DND-41 (cell line): Measurements from ENCODE around the gene PTPRN2.

ENCODE experiments used
- ATAC-seq: fragments of 200-7000 bp; cut with Tn5 transposase; 3 replicates; pipeline ENCODE4 v1.9.1; 2021; ENCODE audit warnings: low read depth; ENCODE audit not compliant: insufficient read depth
- DNase-seq: peaks from one replicate; pipeline ENCODE4 v3.0.0-alpha.2; 2020
- H2AFZ ChIP-seq: 2 replicates; pipeline ENCODE4 v1.6.0; 2012; ENCODE audit warnings: low read depth, low read length
- H3K27ac ChIP-seq: 2 replicates; pipeline ENCODE4 v1.5.1; 2012; ENCODE audit warnings: low read length, inconsistent platforms
- H3K27me3 ChIP-seq: fragments of 200-600 bp; sonication (generic); 2 replicates; pipeline ENCODE4 v1.6.0; 2012; ENCODE audit warnings: low read length, mild to moderate bottlenecking, inconsistent platforms; ENCODE audit not compliant: insufficient read depth, poor library complexity
- H3K36me3 ChIP-seq: 2 replicates; pipeline ENCODE4 v1.5.1; 2012; ENCODE audit warnings: low read length, inconsistent platforms; ENCODE audit not compliant: insufficient read depth
- H3K4me1 ChIP-seq: 2 replicates; pipeline ENCODE4 v1.5.1; 2012; ENCODE audit warnings: mild to moderate bottlenecking, low read length; ENCODE audit not compliant: insufficient read depth
- H3K4me2 ChIP-seq: 2 replicates; pipeline ENCODE4 v1.6.0; 2012; ENCODE audit warnings: mild to moderate bottlenecking, moderate library complexity, low read length, inconsistent platforms; ENCODE audit not compliant: insufficient read depth
- H3K4me3 ChIP-seq, 2 experiments: fragments of 200-600 bp in 1 of 2; shearing (Covaris generic) in 1 of 2; 2 replicates each; pipeline ENCODE4 v1.5.1; 2012 to 2016; ENCODE audit warnings: inconsistent platforms in 2 of 2, low read length in 2 of 2, mild to moderate bottlenecking in 2 of 2, low read depth in 1 of 2, moderate library complexity in 1 of 2
- H3K79me2 ChIP-seq: 2 replicates; pipeline ENCODE4 v1.6.0; 2012; ENCODE audit warnings: low read length, inconsistent platforms; ENCODE audit not compliant: insufficient read depth
- H3K9ac ChIP-seq: 2 replicates; pipeline ENCODE4 v1.6.0; 2012; ENCODE audit warnings: low read depth, mild to moderate bottlenecking, inconsistent platforms, low read length, moderate library complexity
- H3K9me3 ChIP-seq: 2 replicates; pipeline ENCODE4 v1.5.1; 2012; ENCODE audit warnings: low read length, moderate library complexity, mild to moderate bottlenecking, inconsistent platforms; ENCODE audit not compliant: insufficient read depth, severe bottlenecking
- H4K20me1 ChIP-seq: 2 replicates; pipeline ENCODE4 v1.6.0; 2012; ENCODE audit warnings: low read length; ENCODE audit not compliant: insufficient read depth
- CTCF ChIP-seq: IDR thresholded peaks from 2 replicates; pipeline ENCODE4 v1.5.1; 2012; ENCODE audit warnings: borderline replicate concordance, low read length, moderate library complexity, mild to moderate bottlenecking; ENCODE audit not compliant: poor library complexity, severe bottlenecking; ENCODE audit errors: extremely low read depth
- EZH2 ChIP-seq: IDR thresholded peaks from 3 replicates; pipeline ENCODE4 v1.6.1; 2012; ENCODE audit warnings: borderline replicate concordance, low read depth, mild to moderate bottlenecking, moderate library complexity, low read length, inconsistent platforms; ENCODE audit not compliant: severe bottlenecking

Gene PTPRN2

GRCh38 chr7:157775560-157776332, 811.9 kb downstream of the PTPRN2 start:
- no peak overlapping the region for H3K27ac ChIP-seq
- H3K27me3 ChIP-seq: peaks cover 10% of the 10 kb centered on the region
- H3K9ac ChIP-seq: no peak overlapping the region
- no peaks in the 10 kb centered on the region for H3K79me2 ChIP-seq
- H3K9me3 ChIP-seq: peaks cover 2% of the 10 kb centered on the region
- DNase-seq (no peak), ATAC-seq (no peak)
- TF ChIP-seq EZH2 (no peak), CTCF (no peak)
- H4K20me1 ChIP-seq: no peaks in the 10 kb centered on the region; the same call in 1 of the 2 replicates
- H3K36me3 ChIP-seq: no peaks in the 10 kb centered on the region
- no peaks in the 10 kb centered on the region for H3K4me1 ChIP-seq
- H2AFZ ChIP-seq: no peak overlapping the region
- H3K4me3 ChIP-seq: no peak overlapping the region
- no peak overlapping the region for H3K4me2 ChIP-seq

GRCh38 chr7:157775021-157775559, 812.5 kb downstream of the PTPRN2 start:
- TF ChIP-seq EZH2: no peak
- TF ChIP-seq CTCF: no peak

GRCh38 chr7:157774495-157774894, 813.1 kb downstream of the PTPRN2 start:
- no peaks in the 10 kb centered on the region; the same call in 1 of the 2 replicates for H4K20me1 ChIP-seq
- H3K27me3 ChIP-seq: peaks cover 10% of the 10 kb centered on the region
- ATAC-seq (no peak), DNase-seq (no peak)
- no peak overlapping the region for H3K4me2 ChIP-seq
- no peak overlapping the region for H3K9ac ChIP-seq
- TF ChIP-seq EZH2 (no peak), CTCF (no peak)
- H3K9me3 ChIP-seq: peaks cover 2% of the 10 kb centered on the region
- no peaks in the 10 kb centered on the region for H3K79me2 ChIP-seq
- H3K36me3 ChIP-seq: no peaks in the 10 kb centered on the region
- no peaks in the 10 kb centered on the region for H3K4me1 ChIP-seq
- H3K27ac ChIP-seq: no peak overlapping the region
- no peak overlapping the region for H3K4me3 ChIP-seq
- H2AFZ ChIP-seq: no peak overlapping the region

More at GRCh38 chr7:157775021-157775559, 812.5 kb downstream of the PTPRN2 start:
- H4K20me1 ChIP-seq: no peaks in the 10 kb centered on the region; the same call in 1 of the 2 replicates
- H3K4me1 ChIP-seq: no peaks in the 10 kb centered on the region
- peaks cover 10% of the 10 kb centered on the region for H3K27me3 ChIP-seq
- no peak for ATAC-seq
- no peak overlapping the region for H3K4me3 ChIP-seq
- H3K9ac ChIP-seq: no peak overlapping the region
- H3K9me3 ChIP-seq: peaks cover 2% of the 10 kb centered on the region
- H3K27ac ChIP-seq: no peak overlapping the region
- no peaks in the 10 kb centered on the region for H3K36me3 ChIP-seq
- no peak for DNase-seq
- no peaks in the 10 kb centered on the region for H3K79me2 ChIP-seq
- no peak overlapping the region for H3K4me2 ChIP-seq
- no peak overlapping the region for H2AFZ ChIP-seq
